Effector memory CD4-positive, alpha-beta T cell (primary cell): ENCODE results near the gene FRMD1.

Experiments
- DNase-seq, 3 donors: peaks; one replicate each; pipeline ENCODE4 v3.0.0-alpha.2; 2020
- H3K27ac ChIP-seq: 2 replicates; pipeline ENCODE4 v1.7.0; 2013; ENCODE audit warnings: mild to moderate bottlenecking, low read length, moderate library complexity; ENCODE audit not compliant: insufficient read depth, poor library complexity, severe bottlenecking
- H3K27me3 ChIP-seq: replicated peaks from 2 replicates; pipeline ENCODE4 v1.7.0; 2013; ENCODE audit warnings: mild to moderate bottlenecking, low read length; ENCODE audit not compliant: insufficient read depth, control insufficient read depth, poor library complexity, severe bottlenecking
- H3K36me3 ChIP-seq: 2 replicates; pipeline ENCODE4 v1.7.0; 2013; ENCODE audit warnings: mild to moderate bottlenecking, low read length, moderate library complexity; ENCODE audit not compliant: control insufficient read depth, insufficient read depth
- H3K4me1 ChIP-seq: 2 replicates; pipeline ENCODE4 v1.7.0; 2013; ENCODE audit warnings: low read length, mild to moderate bottlenecking; ENCODE audit not compliant: control insufficient read depth, insufficient read depth, poor library complexity, severe bottlenecking
- H3K4me3 ChIP-seq: 2 replicates; pipeline ENCODE4 v1.7.0; 2013; ENCODE audit warnings: low read length, low read depth, mild to moderate bottlenecking; ENCODE audit not compliant: insufficient read depth, poor library complexity, severe bottlenecking
- H3K9me3 ChIP-seq: 2 replicates; pipeline ENCODE4 v1.7.0; 2013; ENCODE audit warnings: mild to moderate bottlenecking, low read length, moderate library complexity; ENCODE audit not compliant: control insufficient read depth

FRMD1 gene

DNA sequence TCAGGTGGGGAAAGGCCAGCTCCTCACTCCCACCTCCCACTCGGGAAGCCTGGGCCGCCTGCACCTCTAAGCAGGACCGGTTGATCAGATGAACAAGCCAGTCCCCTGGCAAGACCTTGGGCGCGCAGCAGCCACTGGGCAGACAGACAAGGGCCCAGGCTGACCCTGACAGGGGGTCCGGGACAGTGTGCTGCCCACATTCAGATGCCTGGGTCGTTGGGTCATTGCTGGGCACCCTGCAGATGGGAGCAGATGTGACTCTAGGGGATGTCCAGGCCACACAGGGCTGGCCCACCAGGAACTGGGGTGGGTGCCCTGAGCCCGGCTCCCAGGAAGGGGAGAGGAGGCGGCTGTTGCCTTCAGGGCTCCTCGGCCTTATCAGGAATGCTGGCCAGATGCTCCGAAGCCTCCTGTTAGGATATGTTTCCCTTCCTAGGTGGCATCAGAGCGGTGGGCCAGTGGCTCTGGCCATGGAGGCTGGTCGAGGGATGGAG lies 17.3 kb upstream of the FRMD1 start:
- H3K27me3 ChIP-seq, result peaks cover 4% of the 10 kb centered on the region
- no peaks in the 10 kb centered on the region for H3K36me3 ChIP-seq
- no peak overlapping the region for H3K4me3 ChIP-seq
- no peak overlapping the region for H3K27ac ChIP-seq
- H3K4me1 ChIP-seq, result no peaks in the 10 kb centered on the region
- DNase-seq, result no peak
- no peaks in the 10 kb centered on the region for H3K9me3 ChIP-seq

DNA sequence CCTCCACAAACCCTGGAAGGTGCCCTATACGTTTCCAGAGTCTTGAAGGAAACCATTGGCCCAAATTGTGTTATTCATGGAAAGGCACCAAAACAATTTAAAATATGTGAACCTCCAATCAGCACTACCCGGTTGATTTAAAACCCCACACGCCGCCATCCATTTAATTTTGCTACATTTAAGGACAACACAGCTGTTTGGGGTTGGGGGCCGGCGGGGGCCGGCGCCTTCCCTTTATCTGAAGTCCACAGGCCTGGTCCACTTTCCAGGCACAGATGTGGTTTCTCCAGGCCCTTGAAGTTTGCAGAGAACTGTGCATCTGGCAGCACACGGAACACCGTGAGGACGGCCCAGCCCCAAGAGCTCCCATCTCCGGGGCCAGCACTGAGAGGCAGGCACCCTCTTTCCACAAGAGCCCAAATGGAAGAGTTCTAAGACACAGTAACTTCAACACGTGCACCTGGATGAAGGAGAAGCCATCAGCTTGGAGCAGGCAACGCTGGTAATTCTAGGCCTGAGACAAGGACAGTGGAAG lies 16.8 kb upstream of the FRMD1 start:
- Histone ChIP-seq H3K27ac (no peak overlapping the region), H3K27me3 (peaks cover 4% of the 10 kb centered on the region), H3K4me3 (no peak overlapping the region), H3K36me3 (no peaks in the 10 kb centered on the region), H3K9me3 (no peaks in the 10 kb centered on the region), H3K4me1 (no peaks in the 10 kb centered on the region)
- DNase-seq, result no peak

- Histone ChIP-seq H3K27ac (no peak overlapping the region), H3K9me3 (no peaks in the 10 kb centered on the region), H3K27me3 (peaks cover 4% of the 10 kb centered on the region), H3K4me1 (no peaks in the 10 kb centered on the region), H3K4me3 (no peak overlapping the region), H3K36me3 (no peaks in the 10 kb centered on the region)
- no peak for DNase-seq
Measured at GRCh38 chr6:168095171-168095691, 16.2 kb upstream of the FRMD1 start.

DNA sequence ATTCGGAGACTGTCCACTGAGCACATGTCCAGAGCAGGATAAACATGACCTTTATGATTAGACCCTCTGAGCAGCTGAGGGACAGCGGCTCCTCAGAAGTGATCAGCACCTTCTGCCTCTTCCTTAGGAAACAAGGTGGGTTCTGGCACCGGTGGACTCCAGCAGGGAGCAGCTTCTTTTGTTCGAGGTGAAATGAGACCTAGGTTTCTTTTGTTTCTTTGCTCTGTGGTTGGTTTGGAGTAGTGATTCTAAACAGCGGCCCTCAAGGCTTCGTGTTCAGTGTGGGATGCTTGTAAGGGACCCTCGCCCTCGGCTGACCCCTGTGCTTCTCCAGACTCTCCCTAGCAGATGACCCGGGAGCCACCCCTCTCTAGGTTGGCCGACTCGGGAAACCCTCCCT lies 14.6 kb upstream of the FRMD1 start:
- Histone ChIP-seq H3K27ac (no peak overlapping the region), H3K4me3 (no peak overlapping the region), H3K36me3 (no peaks in the 10 kb centered on the region), H3K27me3 (no peaks in the 10 kb centered on the region), H3K9me3 (no peaks in the 10 kb centered on the region), H3K4me1 (no peaks in the 10 kb centered on the region)
- DNase-seq, result no peak

GRCh38 chr6:168093071-168093505 lies 14.1 kb upstream of the FRMD1 start:
- no peak for DNase-seq
- Histone ChIP-seq H3K36me3 (no peaks in the 10 kb centered on the region), H3K27me3 (no peaks in the 10 kb centered on the region), H3K9me3 (no peaks in the 10 kb centered on the region), H3K4me1 (no peaks in the 10 kb centered on the region), H3K4me3 (no peak overlapping the region), H3K27ac (no peak overlapping the region)

- Histone ChIP-seq H3K4me3 (no peak overlapping the region), H3K27ac (no peak overlapping the region), H3K9me3 (no peaks in the 10 kb centered on the region), H3K4me1 (no peaks in the 10 kb centered on the region), H3K27me3 (no peaks in the 10 kb centered on the region), H3K36me3 (no peaks in the 10 kb centered on the region)
- no peak for DNase-seq
Measured at GRCh38 chr6:168092541-168092940, 13.5 kb upstream of the FRMD1 start.

DNA sequence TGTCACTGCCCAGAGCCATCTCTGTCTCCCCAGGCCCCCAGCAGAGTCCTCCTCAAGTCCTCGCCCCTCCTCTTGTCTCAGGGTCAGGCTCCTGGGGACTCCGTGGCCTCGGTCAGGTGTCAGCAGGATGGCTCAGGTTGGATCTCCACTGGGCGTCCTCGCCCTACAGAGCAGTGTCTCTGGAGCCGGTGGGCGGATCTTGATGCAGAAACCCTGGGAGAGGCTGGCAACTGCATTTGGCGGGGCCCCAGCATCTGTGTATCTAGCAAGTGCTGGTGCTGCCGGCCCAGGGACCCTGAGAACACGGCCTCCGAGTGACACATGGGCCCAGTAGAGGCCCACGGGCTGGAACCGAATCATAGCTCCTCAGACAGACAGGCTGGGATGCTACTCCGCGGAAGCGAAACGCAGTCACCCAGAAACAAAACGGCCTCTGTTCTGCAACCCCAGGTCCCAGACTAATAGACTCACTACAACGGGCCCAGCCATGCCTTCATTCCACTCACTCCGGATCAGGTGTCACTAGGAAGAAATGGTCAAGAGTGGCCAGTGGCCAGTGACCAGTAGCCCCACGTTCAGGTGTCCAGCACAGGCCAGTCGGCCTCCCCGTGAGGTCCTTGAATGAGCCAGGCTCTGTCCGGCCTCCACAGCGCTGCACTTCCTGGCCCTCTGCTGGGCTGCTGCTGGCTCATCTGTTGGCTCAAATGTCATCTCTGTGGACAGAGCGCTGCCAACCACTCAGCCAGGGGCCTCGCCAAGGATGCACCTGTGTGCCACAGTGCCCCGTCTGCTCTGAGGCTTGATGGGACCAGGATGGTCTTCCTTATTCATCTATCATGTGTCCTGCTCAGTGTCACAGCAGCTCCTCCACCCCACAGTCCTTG lies 12.6 kb upstream of the FRMD1 start:
- H3K36me3 ChIP-seq, result no peaks in the 10 kb centered on the region
- no peak overlapping the region for H3K27ac ChIP-seq
- no peak for DNase-seq
- no peaks in the 10 kb centered on the region for H3K9me3 ChIP-seq
- H3K4me1 ChIP-seq, result no peaks in the 10 kb centered on the region
- H3K27me3 ChIP-seq, result no peaks in the 10 kb centered on the region
- H3K4me3 ChIP-seq, result no peak overlapping the region

- no peaks in the 10 kb centered on the region for H3K27me3 ChIP-seq
- no peaks in the 10 kb centered on the region for H3K36me3 ChIP-seq
- no peak overlapping the region for H3K27ac ChIP-seq
- H3K9me3 ChIP-seq, result no peaks in the 10 kb centered on the region
- no peak for DNase-seq
- H3K4me3 ChIP-seq, result no peak overlapping the region
- no peaks in the 10 kb centered on the region for H3K4me1 ChIP-seq
Measured at GRCh38 chr6:168090706-168091105, 11.7 kb upstream of the FRMD1 start.

- Histone ChIP-seq H3K27me3 (no peaks in the 10 kb centered on the region), H3K9me3 (no peaks in the 10 kb centered on the region), H3K27ac (no peak overlapping the region), H3K4me3 (no peak overlapping the region), H3K36me3 (no peaks in the 10 kb centered on the region), H3K4me1 (no peaks in the 10 kb centered on the region)
- DNase-seq, result no peak
Measured at GRCh38 chr6:168090064-168090690, 11.2 kb upstream of the FRMD1 start.
